HEK293 (cell line): ENCODE data around the gene POLR2L.

ENCODE experiments used
- CTCF ChIA-PET: fragments of 350-600 bp; formaldehyde crosslinking; extraction: SDS; loops from one replicate; lab custom pipeline; 2021; ENCODE audit warnings: antibody characterized with exemption; lab: Yijun Ruan, JAX
- POLR2A ChIA-PET: fragments of 300-600 bp; formaldehyde crosslinking; extraction: SDS; loops from one replicate; lab custom pipeline; 2020; ENCODE audit warnings: antibody characterized with exemption, inconsistent platforms; lab: Yijun Ruan, JAX
- H3K27ac ChIP-seq: fragments of 200-500 bp; sonication (Bioruptor generic); 2 replicates; pipeline ENCODE4 v1.5.1; 2014; ENCODE audit warnings: low read depth, low read length, control low read depth, inconsistent platforms; ENCODE audit errors: extremely low read depth
- H3K36me3 ChIP-seq, 2 experiments: fragments of 200-500 bp in 1 of 2; sonication (Bioruptor generic) in 1 of 2; 1 replicate in 1 of 2; 2 replicates in 1 of 2; pipeline ENCODE4 v1.5.1; 2014 to 2017; ENCODE audit warnings: inconsistent platforms in 2 of 2, low read length in 2 of 2; ENCODE audit not compliant: control insufficient read depth in 2 of 2, insufficient read depth in 1 of 2
- H3K4me1 ChIP-seq: fragments of 200-500 bp; sonication (Bioruptor generic); 2 replicates; pipeline ENCODE4 v1.5.1; 2014; ENCODE audit warnings: mild to moderate bottlenecking, low read length, inconsistent platforms; ENCODE audit not compliant: control insufficient read depth, insufficient read depth
- H3K4me3 ChIP-seq: 2 replicates; pipeline ENCODE4 v1.5.1; 2011; ENCODE audit warnings: low read depth, mild to moderate bottlenecking, control low read depth, low read length, moderate library complexity
- H3K9me3 ChIP-seq: fragments of 200-500 bp; sonication (Bioruptor generic); 2 replicates; pipeline ENCODE4 v1.5.1; 2014; ENCODE audit warnings: low read depth, low read length, inconsistent platforms; ENCODE audit not compliant: control insufficient read depth, insufficient read depth
- AEBP2 ChIP-seq: fragments of 450-650 bp; formaldehyde crosslinking; IDR thresholded peaks from 2 replicates; pipeline ENCODE4 v1.5.1; 2016; ENCODE audit warnings: missing biosample characterization, missing genetic modification characterization, borderline replicate concordance
- EGR2 ChIP-seq: fragments of 450-650 bp; formaldehyde crosslinking; IDR thresholded peaks from 2 replicates; pipeline ENCODE4 v1.5.1; 2016; ENCODE audit warnings: low read depth, missing biosample characterization, missing genetic modification characterization
- GLIS2 ChIP-seq: fragments of 450-650 bp; formaldehyde crosslinking; IDR thresholded peaks from 2 replicates; pipeline ENCODE4 v1.5.1; 2016; ENCODE audit warnings: missing biosample characterization, missing genetic modification characterization
- HOXA7 ChIP-seq: sonication (generic); formaldehyde crosslinking; IDR thresholded peaks from 2 replicates; pipeline ENCODE4 v1.8.1; 2022; ENCODE audit warnings: missing genetic modification reagents, borderline replicate concordance
- IKZF3 ChIP-seq: fragments of 450-650 bp; IDR thresholded peaks from 2 replicates; pipeline ENCODE4 v1.5.0; 2018; ENCODE audit warnings: missing biosample characterization, mild to moderate bottlenecking, missing genetic modification characterization, moderate library complexity
- KLF8 ChIP-seq: fragments of 450-650 bp; formaldehyde crosslinking; IDR thresholded peaks from 2 replicates; pipeline ENCODE4 v1.5.1; 2016; ENCODE audit warnings: missing biosample characterization, missing genetic modification characterization
- MEIS1 ChIP-seq: sonication (generic); formaldehyde crosslinking; IDR thresholded peaks from 2 replicates; pipeline ENCODE4 v1.8.1; 2022; ENCODE audit warnings: missing genetic modification reagents, mild to moderate bottlenecking, borderline replicate concordance
- SP2 ChIP-seq: fragments of 450-650 bp; formaldehyde crosslinking; IDR thresholded peaks from 2 replicates; pipeline ENCODE4 v1.5.1; 2016; ENCODE audit warnings: missing biosample characterization, missing genetic modification characterization
- ZIC2 ChIP-seq: fragments of 450-650 bp; formaldehyde crosslinking; IDR thresholded peaks from 2 replicates; pipeline ENCODE4 v1.5.1; 2016; ENCODE audit warnings: missing biosample characterization, missing genetic modification characterization
- ZNF146 ChIP-seq: fragments of 450-650 bp; formaldehyde crosslinking; IDR thresholded peaks from 2 replicates; pipeline ENCODE4 v1.5.1; 2016; ENCODE audit warnings: missing biosample characterization, missing genetic modification characterization
- ZNF174 ChIP-seq: fragments of 450-650 bp; formaldehyde crosslinking; IDR thresholded peaks from 2 replicates; pipeline ENCODE4 v1.5.0; 2017; ENCODE audit warnings: missing biosample characterization, mild to moderate bottlenecking, missing genetic modification characterization
- ZNF18 ChIP-seq: fragments of 450-650 bp; formaldehyde crosslinking; IDR thresholded peaks from 2 replicates; pipeline ENCODE4 v1.5.1; 2016; ENCODE audit warnings: missing biosample characterization, missing genetic modification characterization
- ZNF19 ChIP-seq: fragments of 450-650 bp; formaldehyde crosslinking; IDR thresholded peaks from 2 replicates; pipeline ENCODE4; 2016; ENCODE audit warnings: missing biosample characterization, missing genetic modification characterization, low read depth
- ZNF223 ChIP-seq: fragments of 450-650 bp; formaldehyde crosslinking; IDR thresholded peaks from 2 replicates; pipeline ENCODE4 v1.5.1; 2016; ENCODE audit warnings: missing biosample characterization, missing genetic modification characterization
- ZNF23 ChIP-seq: fragments of 450-650 bp; formaldehyde crosslinking; IDR thresholded peaks from 2 replicates; pipeline ENCODE4 v1.5.1; 2016; ENCODE audit warnings: missing biosample characterization, missing genetic modification characterization, borderline replicate concordance
- ZNF292 ChIP-seq: fragments of 450-650 bp; formaldehyde crosslinking; IDR thresholded peaks from 2 replicates; pipeline ENCODE4 v1.5.1; 2016; ENCODE audit warnings: low read depth, missing biosample characterization, missing genetic modification characterization, borderline replicate concordance
- ZNF335 ChIP-seq: fragments of 450-650 bp; formaldehyde crosslinking; conservative IDR thresholded peaks from 2 replicates; pipeline ENCODE4 v1.5.1; 2016; ENCODE audit warnings: missing biosample characterization, missing genetic modification characterization
- ZNF354C ChIP-seq: fragments of 450-650 bp; formaldehyde crosslinking; IDR thresholded peaks from 2 replicates; pipeline ENCODE4 v1.5.1; 2016; ENCODE audit warnings: missing biosample characterization, missing genetic modification characterization, low read depth, borderline replicate concordance
- ZNF518A ChIP-seq: fragments of 450-650 bp; formaldehyde crosslinking; conservative IDR thresholded peaks from 2 replicates; pipeline ENCODE4 v1.5.1; 2016; ENCODE audit warnings: low read depth, missing biosample characterization, missing genetic modification characterization
- ZNF544 ChIP-seq: fragments of 450-650 bp; formaldehyde crosslinking; IDR thresholded peaks from 2 replicates; pipeline ENCODE4 v1.5.0; 2017; ENCODE audit warnings: missing biosample characterization, missing genetic modification characterization
- ZNF580 ChIP-seq: fragments of 450-650 bp; formaldehyde crosslinking; IDR thresholded peaks from 2 replicates; pipeline ENCODE4 v1.5.1; 2016; ENCODE audit warnings: missing biosample characterization, missing genetic modification characterization
- ZNF624 ChIP-seq: fragments of 450-650 bp; formaldehyde crosslinking; IDR thresholded peaks from 2 replicates; pipeline ENCODE4 v1.5.1; 2017; ENCODE audit warnings: missing biosample characterization, missing genetic modification characterization
- ZNF658 ChIP-seq: fragments of 450-650 bp; formaldehyde crosslinking; IDR thresholded peaks from 2 replicates; pipeline ENCODE4; 2016; ENCODE audit warnings: missing biosample characterization, missing genetic modification characterization
- ZNF792 ChIP-seq: fragments of 450-650 bp; formaldehyde crosslinking; IDR thresholded peaks from 2 replicates; pipeline ENCODE4 v1.5.1; 2016; ENCODE audit warnings: missing biosample characterization, missing genetic modification characterization
- ZNF830 ChIP-seq: fragments of 450-650 bp; IDR thresholded peaks from 2 replicates; pipeline ENCODE4 v1.5.0; 2018; ENCODE audit warnings: missing biosample characterization, missing genetic modification characterization, low read depth, mild to moderate bottlenecking, moderate library complexity
- ZNF843 ChIP-seq: fragments of 450-650 bp; formaldehyde crosslinking; IDR thresholded peaks from 2 replicates; pipeline ENCODE4 v1.5.1; 2016; ENCODE audit warnings: missing biosample characterization, missing genetic modification characterization

Gene POLR2L

GRCh38 chr11:836274-836673 is 6.1 kb downstream of the POLR2L start:
- Histone ChIP-seq H3K4me1 (no peaks in the 10 kb centered on the region; the same call in 1 of the 2 replicates), H3K36me3 (peaks cover 0 to 63% of the 10 kb centered on the region in 2 experiments; a peak in 1 of 3 replicates), H3K9me3 (no peaks in the 10 kb centered on the region), H3K27ac (no peak overlapping the region), H3K4me3 (no peak overlapping the region)
- POLR2A ChIA-PET: interaction anchor here (0.7 to 15.0 kb wide), 5 partner anchors 8 to 354 kb away, joined by 3 to 202 read pairs (median 3); partner anchors contain the start of genes CEND1, CRACR2B and PNPLA2
- CTCF ChIA-PET: no interaction called here
- TF ChIP-seq ZNF223 (tag by site-specific recombination): no peak
- TF ChIP-seq ZNF580 (tag by site-specific recombination): no peak
- TF ChIP-seq ZNF18 (tag by site-specific recombination): no peak
- TF ChIP-seq ZNF544: no peak
- no peak for TF ChIP-seq ZNF174 (tag by site-specific recombination)
- no peak for TF ChIP-seq AEBP2 (tag by site-specific recombination)
- no peak for TF ChIP-seq ZNF624 (tag by site-specific recombination)
- TF ChIP-seq EGR2 (tag by site-specific recombination): no peak
- TF ChIP-seq IKZF3 (tag by site-specific recombination): no peak
- TF ChIP-seq ZNF23: no peak
- TF ChIP-seq HOXA7 (CRISPR knock-in tag): no peak

- Histone ChIP-seq H3K4me3 (peak overlapping the region; percentile 9), H3K9me3 (no peaks in the 10 kb centered on the region), H3K36me3 (peaks cover 0 to 49% of the 10 kb centered on the region in 2 experiments; a peak in 1 of 3 replicates), H3K4me1 (no peaks in the 10 kb centered on the region; the same call in 1 of the 2 replicates), H3K27ac (no peak overlapping the region)
- ChIA-PET CTCF (interaction anchor here (0.7 to 1.0 kb wide), 2 partner anchors 18 to 60 kb away, joined by 3 to 4 read pairs; no protein-coding TSS in a partner anchor), POLR2A (interaction anchor here (1.0 to 15.0 kb wide), 7 partner anchors 7 to 38 kb away, joined by 3 to 202 read pairs (median 4); partner anchors contain the start of genes PNPLA2, POLR2L, RPLP2 and TSPAN4)
- TF ChIP-seq SP2 (tag by site-specific recombination) (peak; percentile 37), ZNF354C (tag by site-specific recombination) (no peak), ZNF292 (tag by site-specific recombination) (no peak), ZNF335 (tag by site-specific recombination) (no peak), ZNF518A (tag by site-specific recombination) (no peak), ZNF146 (tag by site-specific recombination) (no peak), MEIS1 (CRISPR knock-in tag) (no peak), ZNF658 (tag by site-specific recombination) (no peak), ZNF792 (tag by site-specific recombination) (no peak), ZNF19 (tag by site-specific recombination) (no peak), ZNF843 (tag by site-specific recombination) (no peak), ZNF830 (no peak), KLF8 (peak; percentile 26), ZIC2 (peak; percentile 68; the same call in 1 of the 2 replicates), GLIS2 (tag by site-specific recombination) (peak; percentile 76)
Observed at GRCh38 chr11:834371-835316, 7.7 kb downstream of the POLR2L start.
